Nephron (organoid): ENCODE results near the gene PCDH1.
"Not testable (repeated sequence)": the region's sequence is repeated elsewhere in the genome, so short reads cannot be mapped to it uniquely, and the experiment has no call there.

Experiments used
- H3K27ac Mint-ChIP-seq, 3 experiments: 2 replicates each; pipeline ENCODE4 v1.8.0; 2020; ENCODE audit warnings: mixed read lengths in 3 of 3, mild to moderate bottlenecking in 2 of 3, moderate library complexity in 1 of 3
- H3K27me3 Mint-ChIP-seq: 2 replicates; pipeline ENCODE4 v1.8.0; 2021; ENCODE audit warnings: low read depth, mild to moderate bottlenecking, moderate library complexity, mixed read lengths
- H3K36me3 Mint-ChIP-seq: 2 replicates; pipeline ENCODE4 v1.8.0; 2020; ENCODE audit warnings: low read depth, mixed read lengths
- H3K4me1 Mint-ChIP-seq: 2 replicates; pipeline ENCODE4 v1.8.0; 2020; ENCODE audit warnings: mixed read lengths
- H3K4me3 Mint-ChIP-seq, 3 experiments: 2 replicates each; pipeline ENCODE4 v1.8.0; 2020; ENCODE audit warnings: mild to moderate bottlenecking in 3 of 3, mixed read lengths in 3 of 3, moderate library complexity in 2 of 3
- H3K9me3 Mint-ChIP-seq: 2 replicates; pipeline ENCODE4 v1.8.0; 2020; ENCODE audit warnings: mixed read lengths
- CTCF ChIP-seq, 3 experiments: fragments of 200-600 bp; sonication (generic); IDR thresholded peaks; one replicate each; pipeline ENCODE4 v1.5.0; 2021; ENCODE audit warnings: antibody characterized with exemption in 3 of 3; ENCODE audit not compliant: unreplicated experiment in 3 of 3

Gene PCDH1

GRCh38 chr5:141878186-141878710, at the start of gene PCDH1:
PCDH1 (minus strand) TSS chr5:141878410; CDS start chr5:141878262, 148 bp downstream.
- peak within 1 kb of the TSS; percentile 81 to 90 (median 87) for H3K4me3 Mint-ChIP-seq
- no peak for TF ChIP-seq CTCF (IDR thresholded peaks at IDR 0.05; ENCODE audit: unreplicated experiment in 3 of 3)
- H3K4me1 Mint-ChIP-seq, result peaks cover 20% of the 10 kb centered on the region
- peaks cover 3% of the 10 kb centered on the region for H3K36me3 Mint-ChIP-seq
- peaks cover 93% of the 10 kb centered on the region for H3K27me3 Mint-ChIP-seq
- H3K27ac Mint-ChIP-seq, result peak within 1 kb of the TSS in 2 of 3 experiments; percentile 9 to 28
- H3K9me3 Mint-ChIP-seq, result no peaks in the 10 kb centered on the region

GRCh38 chr5:141926434-141926833, 48.2 kb upstream of the PCDH1 start:
- no peaks in the 10 kb centered on the region for H3K27me3 Mint-ChIP-seq
- no peak overlapping the region for H3K27ac Mint-ChIP-seq
- TF ChIP-seq CTCF (IDR thresholded peaks at IDR 0.05; ENCODE audit: unreplicated experiment in 3 of 3), result no peak
- H3K4me1 Mint-ChIP-seq, result peaks cover 12% of the 10 kb centered on the region
- peaks cover 55% of the 10 kb centered on the region for H3K36me3 Mint-ChIP-seq
- no peaks in the 10 kb centered on the region for H3K9me3 Mint-ChIP-seq
- H3K4me3 Mint-ChIP-seq, result peak overlapping the region in 2 of 3 experiments; percentile 51 to 55

GRCh38 chr5:141923448-141924313, 45.5 kb upstream of the PCDH1 start, which contains the start of gene DELE1:
DELE1 (plus strand) TSS chr5:141923871; CDS start chr5:141923942, 71 bp downstream.
- TF ChIP-seq CTCF (IDR thresholded peaks at IDR 0.05; ENCODE audit: unreplicated experiment in 3 of 3), result no peak

GRCh38 chr5:141922827-141923447, 44.7 kb upstream of the PCDH1 start:
- not testable (repeated sequence) for H3K9me3 Mint-ChIP-seq, H3K27me3 Mint-ChIP-seq
- Mint-ChIP-seq H3K4me1 (peaks cover 17% of the 10 kb centered on the region), H3K27ac (peak overlapping the region; percentile 86 to 99 (median 93)), H3K36me3 (peaks cover 27% of the 10 kb centered on the region), H3K4me3 (peak overlapping the region; percentile 85 to 90 (median 88))

More at GRCh38 chr5:141923448-141924313, 45.5 kb upstream of the PCDH1 start, which contains the start of gene DELE1:
- H3K36me3 Mint-ChIP-seq, result peaks cover 32% of the 10 kb centered on the region
- peak within 1 kb of the TSS; percentile 86 to 99 (median 93) for H3K27ac Mint-ChIP-seq
- H3K4me1 Mint-ChIP-seq, result peaks cover 17% of the 10 kb centered on the region
- peak within 1 kb of the TSS; percentile 85 to 90 (median 88) for H3K4me3 Mint-ChIP-seq
- no peaks in the 10 kb centered on the region for H3K27me3 Mint-ChIP-seq
- no peaks in the 10 kb centered on the region for H3K9me3 Mint-ChIP-seq

GRCh38 chr5:141920771-141921170, 42.6 kb upstream of the PCDH1 start:
- Mint-ChIP-seq H3K27me3 (peaks cover 15% of the 10 kb centered on the region), H3K4me3 (peak overlapping the region; percentile 75 to 85 (median 79)), H3K9me3 (no peaks in the 10 kb centered on the region), H3K27ac (peak overlapping the region in 1 of 3 experiments; percentile 67), H3K36me3 (peaks cover 10% of the 10 kb centered on the region), H3K4me1 (peaks cover 17% of the 10 kb centered on the region)
- TF ChIP-seq CTCF (IDR thresholded peaks at IDR 0.05; ENCODE audit: unreplicated experiment in 3 of 3), result no peak
